Esophagus (tissue), 2 donors: ENCODE measurements around the gene DACH1. TPM values are rescaled to one million over a fixed set of nuclear protein-coding genes. Genes with fewer than 3 reads are reported as not detected.

ENCODE experiments used
- H3K27ac ChIP-seq, 2 donors: one replicate each; pipeline ENCODE4 v1.5.1; 2013; ENCODE audit warnings: low read depth in 2 of 2, mild to moderate bottlenecking in 2 of 2, inconsistent platforms in 1 of 2, low read length in 1 of 2, moderate library complexity in 1 of 2
- H3K27me3 ChIP-seq, 2 donors: one replicate each; pipeline ENCODE4 v1.6.1; 2013; ENCODE audit warnings: low read length in 2 of 2, control low read depth in 1 of 2, mild to moderate bottlenecking in 1 of 2; ENCODE audit not compliant: insufficient read depth in 2 of 2, control insufficient read depth in 1 of 2
- H3K36me3 ChIP-seq, 2 donors: one replicate each; pipeline ENCODE4 v1.6.1; 2013; ENCODE audit warnings: low read length in 1 of 2; ENCODE audit not compliant: control insufficient read depth in 2 of 2, insufficient read depth in 2 of 2
- H3K4me1 ChIP-seq, 2 donors: one replicate each; pipeline ENCODE4 v1.6.1; 2013; ENCODE audit warnings: low read length in 1 of 2; ENCODE audit not compliant: control insufficient read depth in 2 of 2, insufficient read depth in 2 of 2
- H3K4me3 ChIP-seq, 2 donors: one replicate each; pipeline ENCODE4 v1.5.1; 2013; ENCODE audit warnings: low read length in 2 of 2, mild to moderate bottlenecking in 2 of 2, low read depth in 1 of 2, moderate library complexity in 1 of 2
- H3K9me3 ChIP-seq, 2 donors: one replicate each; pipeline ENCODE4 v1.6.1; 2013; ENCODE audit warnings: mild to moderate bottlenecking in 2 of 2, low read depth in 1 of 2, low read length in 1 of 2, moderate library complexity in 1 of 2; ENCODE audit not compliant: control insufficient read depth in 2 of 2, insufficient read depth in 1 of 2
- WGBS, 2 donors: extraction: QIAGEN DNeasy Blood & Tissue Kit; methylation state at CpG; one replicate each; pipeline ENCODE4 v1.1.7; 2013; 5-methylcytosine and 5-hydroxymethylcytosine counted together
- polyA plus RNA-seq, 2 donors: library from polyadenylated mRNA; stranded (reverse); fragments of 200-250 nt; gene quantifications; one replicate each; pipeline ENCODE4 v1.2.3, GENCODE V29; 2013
- donor health status: healthy with polysubstance abuse.
- donor health status: Bipolar disorder and iron deficiency.

DACH1 gene
- polyA plus RNA-seq, 2 donors = 0.16 TPM

DNA sequence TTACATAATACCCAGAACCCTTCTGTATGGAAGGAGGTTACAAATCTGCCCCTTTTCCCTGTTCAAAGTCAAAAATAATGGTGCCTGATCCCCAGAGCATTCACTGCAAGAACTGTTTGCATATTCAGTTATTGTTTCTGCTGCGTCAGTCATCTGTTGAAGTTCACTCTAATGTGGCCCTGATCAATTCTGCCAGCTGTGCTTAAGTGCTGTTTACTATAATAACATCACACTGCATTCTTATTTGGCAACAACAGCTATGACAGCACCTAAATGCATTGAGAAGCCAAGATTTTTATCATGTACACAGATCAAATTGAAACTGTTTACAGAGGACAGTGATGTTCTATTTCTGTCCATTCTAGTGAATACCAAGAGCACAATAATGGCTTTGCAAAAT is 115.9 kb downstream of the DACH1 start:
- Histone ChIP-seq H3K9me3 (no peaks in the 10 kb centered on the region), H3K27me3 (no peaks in the 10 kb centered on the region), H3K4me1 (no peaks in the 10 kb centered on the region), H3K36me3 (no peaks in the 10 kb centered on the region), H3K4me3 (no peak overlapping the region), H3K27ac (no peak overlapping the region)
- WGBS, 2 donors = 50 to 66% methylated on average over 1 of the region's 1 CpG

DNA sequence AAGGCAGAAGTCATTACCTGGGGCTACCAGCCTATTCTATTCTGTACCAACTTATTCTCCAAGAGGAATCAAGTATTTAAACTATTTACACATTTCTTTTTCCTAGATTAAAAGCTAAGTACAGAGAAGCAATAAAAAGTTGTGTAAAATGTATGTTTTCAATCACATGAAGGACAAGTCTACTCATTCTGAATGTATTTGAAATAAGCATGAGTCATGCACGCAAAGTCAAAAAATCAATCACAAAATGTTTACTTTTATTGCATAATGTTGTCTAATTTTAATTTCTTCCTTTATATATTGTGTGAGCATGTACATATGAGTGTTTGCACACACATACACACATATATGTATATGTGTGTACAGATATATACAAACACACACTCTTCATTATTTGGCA is 136.7 kb downstream of the DACH1 start:
- Histone ChIP-seq H3K4me1 (no peaks in the 10 kb centered on the region), H3K4me3 (no peak overlapping the region), H3K9me3 (no peaks in the 10 kb centered on the region), H3K36me3 (no peaks in the 10 kb centered on the region), H3K27me3 (no peaks in the 10 kb centered on the region), H3K27ac (no peak overlapping the region)
- 89 to 94% methylated on average over 1 of the region's 1 CpG for WGBS, 2 donors

DNA sequence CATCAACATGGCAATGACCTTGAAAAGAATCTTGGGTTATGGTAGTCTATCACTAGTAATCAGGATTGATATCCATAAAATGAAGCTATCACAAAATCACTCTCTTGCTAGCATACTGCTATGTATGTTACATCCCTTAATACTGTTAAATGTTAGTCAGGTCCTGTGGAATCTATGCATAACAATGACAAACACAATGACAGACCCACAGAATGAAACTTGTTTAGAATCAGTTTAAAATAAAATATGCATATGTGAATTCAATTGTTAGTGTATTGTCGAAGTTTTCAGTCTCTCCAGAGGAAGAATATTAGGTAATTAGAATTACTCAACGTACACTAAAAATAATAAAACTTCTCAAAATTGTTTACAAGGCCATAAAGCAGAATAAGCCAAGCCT is 137.6 kb downstream of the DACH1 start:
- Histone ChIP-seq H3K27ac (no peak overlapping the region), H3K36me3 (no peaks in the 10 kb centered on the region), H3K4me3 (no peak overlapping the region), H3K27me3 (no peaks in the 10 kb centered on the region), H3K9me3 (no peaks in the 10 kb centered on the region), H3K4me1 (no peaks in the 10 kb centered on the region)
- WGBS, 2 donors = 84 to 88% methylated on average over 2 of the region's 2 CpGs

- H3K27ac ChIP-seq = no peak overlapping the region
- H3K4me1 ChIP-seq = no peaks in the 10 kb centered on the region
- no peak overlapping the region for H3K4me3 ChIP-seq
- H3K36me3 ChIP-seq = no peaks in the 10 kb centered on the region
- H3K9me3 ChIP-seq = no peaks in the 10 kb centered on the region
- no peaks in the 10 kb centered on the region for H3K27me3 ChIP-seq
- WGBS, 2 donors = 86 to 91% methylated on average over 1 of the region's 1 CpG
Measured at GRCh38 chr13:71727662-71728061, 139.3 kb downstream of the DACH1 start.

- H3K27ac ChIP-seq = no peak overlapping the region
- no peaks in the 10 kb centered on the region for H3K36me3 ChIP-seq
- H3K9me3 ChIP-seq = no peaks in the 10 kb centered on the region
- no peaks in the 10 kb centered on the region for H3K4me1 ChIP-seq
- 93 to 96% methylated on average over 2 of the region's 2 CpGs for WGBS, 2 donors
- H3K4me3 ChIP-seq = no peak overlapping the region
- no peaks in the 10 kb centered on the region for H3K27me3 ChIP-seq
Measured at GRCh38 chr13:71727042-71727441, 140.0 kb downstream of the DACH1 start.

GRCh38 chr13:71722206-71722605 is 144.8 kb downstream of the DACH1 start:
- Histone ChIP-seq H3K27me3 (no peaks in the 10 kb centered on the region), H3K27ac (no peak overlapping the region), H3K4me1 (no peaks in the 10 kb centered on the region), H3K4me3 (no peak overlapping the region), H3K36me3 (no peaks in the 10 kb centered on the region), H3K9me3 (no peaks in the 10 kb centered on the region)
- WGBS, 2 donors = 87 to 88% methylated on average over 3 of the region's 3 CpGs

DNA sequence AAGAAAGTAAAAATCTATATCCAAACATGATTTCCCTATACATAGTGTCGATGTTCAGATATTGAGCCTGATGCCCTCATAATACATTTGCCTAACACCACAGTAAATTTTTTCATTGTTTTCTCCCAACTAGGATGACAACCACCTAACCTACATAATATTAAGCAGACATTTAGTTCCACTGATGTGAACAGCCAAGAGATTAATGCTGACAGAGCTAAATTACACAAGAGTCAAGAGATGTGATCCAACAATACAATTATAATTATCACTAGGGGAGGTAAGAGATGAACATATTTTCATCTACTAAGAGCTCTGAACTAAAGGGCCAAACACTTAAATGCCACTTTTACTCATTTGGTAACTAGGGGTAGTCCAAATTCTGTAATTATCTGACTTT is 145.9 kb downstream of the DACH1 start:
- no peaks in the 10 kb centered on the region for H3K9me3 ChIP-seq

DNA sequence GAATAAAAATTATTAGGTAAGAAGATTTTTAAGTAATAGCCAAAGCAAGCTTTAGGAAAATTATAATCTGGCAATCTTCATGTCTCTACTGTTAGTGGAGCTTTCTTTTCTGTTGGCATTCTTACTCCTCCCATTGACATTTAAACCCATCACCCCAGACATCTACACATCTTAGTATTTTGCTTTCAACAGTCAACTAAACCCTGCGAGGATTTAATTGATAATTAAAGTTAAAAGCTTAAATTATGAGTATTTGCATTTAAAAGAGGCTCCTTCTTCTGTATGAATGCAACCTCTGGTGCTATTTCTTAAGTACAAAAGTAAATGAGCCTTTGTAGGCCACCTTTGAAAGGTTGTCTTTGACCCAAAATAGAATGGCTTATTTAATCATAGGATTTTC is 148.1 kb downstream of the DACH1 start:
- H3K4me3 ChIP-seq = no peak overlapping the region
- H3K36me3 ChIP-seq = no peaks in the 10 kb centered on the region
- H3K27ac ChIP-seq = no peak overlapping the region
- 71 to 83% methylated on average over 1 of the region's 1 CpG for WGBS, 2 donors
- H3K9me3 ChIP-seq = no peaks in the 10 kb centered on the region
- H3K4me1 ChIP-seq = no peaks in the 10 kb centered on the region
- no peaks in the 10 kb centered on the region for H3K27me3 ChIP-seq

More for the DNA sequence above, 145.9 kb downstream of the DACH1 start:
- Histone ChIP-seq H3K4me3 (no peak overlapping the region), H3K27me3 (no peaks in the 10 kb centered on the region), H3K36me3 (no peaks in the 10 kb centered on the region), H3K27ac (no peak overlapping the region), H3K4me1 (no peaks in the 10 kb centered on the region)
- WGBS, 2 donors = 86 to 90% methylated on average over 1 of the region's 1 CpG

DNA sequence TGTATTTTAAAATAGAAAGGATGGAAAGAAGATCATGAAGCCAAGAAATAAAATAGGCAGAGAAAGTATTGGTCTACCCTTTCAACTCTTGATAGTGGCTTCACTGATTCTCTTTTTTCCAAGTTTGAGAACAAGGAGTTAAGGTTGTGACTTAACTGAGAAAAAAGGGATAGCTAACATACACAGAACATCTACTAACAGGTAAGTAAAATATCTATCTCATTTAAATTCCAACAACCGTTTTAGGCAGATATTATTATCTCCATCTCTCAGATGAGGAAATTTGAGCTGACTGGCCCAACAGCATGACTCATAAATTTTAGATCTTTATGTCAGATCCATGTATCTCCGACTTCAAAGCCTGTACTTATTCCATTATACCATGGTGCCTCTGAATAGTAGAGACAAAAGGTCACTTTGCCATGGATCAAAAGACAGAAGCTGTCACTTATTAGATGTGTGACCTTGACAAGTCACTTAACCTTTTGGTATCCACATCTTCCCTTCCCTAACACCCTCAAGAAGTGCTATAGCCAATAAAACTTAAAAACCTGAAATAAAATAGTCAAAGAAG is 152.1 kb downstream of the DACH1 start:
- no peaks in the 10 kb centered on the region for H3K9me3 ChIP-seq
- H3K27ac ChIP-seq = no peak overlapping the region
- no peak overlapping the region for H3K4me3 ChIP-seq
- WGBS, 2 donors = 62 to 68% methylated on average over 2 of the region's 2 CpGs
- no peaks in the 10 kb centered on the region for H3K27me3 ChIP-seq
- no peaks in the 10 kb centered on the region for H3K4me1 ChIP-seq
- H3K36me3 ChIP-seq = no peaks in the 10 kb centered on the region

GRCh38 chr13:71712988-71713653 is 153.9 kb downstream of the DACH1 start:
- no peak overlapping the region for H3K27ac ChIP-seq
- no peaks in the 10 kb centered on the region for H3K36me3 ChIP-seq
- no peaks in the 10 kb centered on the region for H3K4me1 ChIP-seq
- H3K27me3 ChIP-seq = no peaks in the 10 kb centered on the region
- H3K4me3 ChIP-seq = no peak overlapping the region
- H3K9me3 ChIP-seq = no peaks in the 10 kb centered on the region
- WGBS, 2 donors = 21 to 25% methylated on average over 3 of the region's 3 CpGs
